Naive B cell (primary cell): ENCODE measurements around the gene HHATL. TPM values are rescaled to one million over a fixed set of nuclear protein-coding genes. Genes with fewer than 3 reads are reported as not detected.

Experiments used
- ATAC-seq, 2 donors: fragments of 150-1000 bp; cut with Tn5 transposase; 2 replicates each; pipeline ENCODE4 v1.10.0; 2021; ENCODE audit warnings: low read depth in 2 of 2, mild to moderate bottlenecking in 2 of 2, moderate library complexity in 2 of 2
- DNase-seq: peaks from one replicate; pipeline ENCODE4 v3.0.0; 2022
- H3K27ac Mint-ChIP-seq, 6 donors: one replicate each; pipeline ENCODE4 v1.8.0; 2020 to 2022; ENCODE audit warnings: mild to moderate bottlenecking in 6 of 6, mixed read lengths in 6 of 6, moderate library complexity in 5 of 6, inconsistent platforms in 2 of 6
- H3K27me3 Mint-ChIP-seq, 3 donors: one replicate each; pipeline ENCODE4 v1.8.0; 2021 to 2022; ENCODE audit warnings: mixed read lengths in 3 of 3, mild to moderate bottlenecking in 1 of 3
- H3K36me3 Mint-ChIP-seq, 2 donors: one replicate each; pipeline ENCODE4 v1.8.0; 2020 to 2022; ENCODE audit warnings: mixed read lengths in 2 of 2, inconsistent platforms in 1 of 2, mild to moderate bottlenecking in 1 of 2
- H3K4me1 Mint-ChIP-seq, 3 donors: one replicate each; pipeline ENCODE4 v1.8.0; 2020 to 2022; ENCODE audit warnings: mixed read lengths in 3 of 3, inconsistent platforms in 1 of 3, mild to moderate bottlenecking in 1 of 3, moderate library complexity in 1 of 3
- H3K4me3 Mint-ChIP-seq, 8 donors: one replicate each; pipeline ENCODE4 v1.8.0; 2020 to 2022; ENCODE audit warnings: mild to moderate bottlenecking in 8 of 8, mixed read lengths in 8 of 8, moderate library complexity in 8 of 8, inconsistent platforms in 2 of 8
- H3K9me3 Mint-ChIP-seq, 7 donors: one replicate each; pipeline ENCODE4 v1.8.0; 2020 to 2022; ENCODE audit warnings: mixed read lengths in 7 of 7, mild to moderate bottlenecking in 5 of 7, inconsistent platforms in 2 of 7, moderate library complexity in 1 of 7
- polyA plus RNA-seq, 6 donors: library from polyadenylated mRNA; unstranded; fragments of 300-500 nt; fragmentation: Illumina TruSeq; gene quantifications; one replicate each; pipeline ENCODE4 v1.2.3, GENCODE V29; 2021; ENCODE audit warnings: low read depth in 6 of 6

The HHATL gene
- polyA plus RNA-seq, 6 donors from 2014 or later: not detected

DNA sequence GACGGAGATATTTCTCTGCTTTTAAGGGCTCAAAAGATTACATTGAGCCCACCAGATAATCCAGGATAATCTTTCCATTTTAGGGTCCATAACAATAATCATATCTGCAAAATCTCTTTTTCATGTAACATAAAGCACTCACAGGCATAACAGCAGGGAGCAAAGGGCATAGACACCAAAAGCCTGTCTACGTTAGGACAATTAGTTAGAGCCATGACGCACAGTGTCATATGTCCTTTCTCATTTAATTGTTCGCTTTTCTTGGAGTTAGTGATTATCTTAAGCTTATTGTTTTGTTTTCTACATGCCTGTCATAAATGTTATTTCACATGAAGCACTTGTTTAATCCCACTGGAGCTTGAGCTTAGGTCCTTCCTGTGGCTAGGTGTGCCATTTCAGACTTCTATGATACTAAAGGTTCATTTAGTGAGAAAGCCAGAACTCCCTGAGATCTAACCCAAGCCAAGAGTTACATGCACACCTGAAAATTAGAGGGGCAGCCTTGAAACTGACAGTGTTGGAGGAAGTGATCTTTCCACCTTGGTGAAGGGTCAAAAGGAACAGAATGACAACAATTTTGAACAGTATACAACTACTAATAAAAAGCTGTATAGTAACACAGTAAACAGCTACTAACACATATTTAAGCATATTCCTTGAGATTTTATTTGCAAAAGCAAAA is 11.7 kb upstream of the HHATL start:
- Mint-ChIP-seq H3K4me1 (peaks cover 13 to 14% (median 14%) of the 10 kb centered on the region in 3 donors), H3K4me3 (no peak overlapping the region), H3K27ac (no peak overlapping the region), H3K36me3 (no peaks in the 10 kb centered on the region), H3K27me3 (peaks cover 0 to 9% (median 7%) of the 10 kb centered on the region in 3 donors), H3K9me3 (no peaks in the 10 kb centered on the region)
- no peak for ATAC-seq
- DNase-seq: no peak

DNA sequence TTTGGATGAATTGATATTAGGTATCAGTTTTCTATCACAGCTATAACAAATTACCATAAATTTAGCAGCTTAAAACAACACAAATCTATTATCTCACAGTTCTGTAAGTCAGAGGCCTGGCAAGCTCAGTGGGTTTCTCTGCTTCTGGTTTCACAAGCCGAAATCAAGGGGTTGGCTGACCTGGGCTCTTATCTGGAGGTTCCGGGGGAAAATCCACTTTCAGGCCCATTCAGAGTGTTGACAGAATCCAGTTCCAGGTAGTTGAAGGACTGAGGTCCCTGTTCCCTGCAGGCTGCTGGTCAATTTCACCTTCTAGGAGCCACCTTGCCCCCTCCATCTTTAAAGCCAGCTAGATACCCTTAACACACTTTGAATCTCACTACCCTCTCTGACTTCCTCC is 11.1 kb upstream of the HHATL start:
- peaks cover 13 to 14% (median 14%) of the 10 kb centered on the region in 3 donors for H3K4me1 Mint-ChIP-seq
- H3K27me3 Mint-ChIP-seq: peaks cover 0 to 13% (median 12%) of the 10 kb centered on the region in 3 donors
- no peaks in the 10 kb centered on the region for H3K9me3 Mint-ChIP-seq
- DNase-seq (no peak), ATAC-seq (no peak)
- no peak overlapping the region for H3K27ac Mint-ChIP-seq
- H3K36me3 Mint-ChIP-seq: no peaks in the 10 kb centered on the region
- peak overlapping the region in 2 of 8 donors; percentile 34 to 56 for H3K4me3 Mint-ChIP-seq

DNA sequence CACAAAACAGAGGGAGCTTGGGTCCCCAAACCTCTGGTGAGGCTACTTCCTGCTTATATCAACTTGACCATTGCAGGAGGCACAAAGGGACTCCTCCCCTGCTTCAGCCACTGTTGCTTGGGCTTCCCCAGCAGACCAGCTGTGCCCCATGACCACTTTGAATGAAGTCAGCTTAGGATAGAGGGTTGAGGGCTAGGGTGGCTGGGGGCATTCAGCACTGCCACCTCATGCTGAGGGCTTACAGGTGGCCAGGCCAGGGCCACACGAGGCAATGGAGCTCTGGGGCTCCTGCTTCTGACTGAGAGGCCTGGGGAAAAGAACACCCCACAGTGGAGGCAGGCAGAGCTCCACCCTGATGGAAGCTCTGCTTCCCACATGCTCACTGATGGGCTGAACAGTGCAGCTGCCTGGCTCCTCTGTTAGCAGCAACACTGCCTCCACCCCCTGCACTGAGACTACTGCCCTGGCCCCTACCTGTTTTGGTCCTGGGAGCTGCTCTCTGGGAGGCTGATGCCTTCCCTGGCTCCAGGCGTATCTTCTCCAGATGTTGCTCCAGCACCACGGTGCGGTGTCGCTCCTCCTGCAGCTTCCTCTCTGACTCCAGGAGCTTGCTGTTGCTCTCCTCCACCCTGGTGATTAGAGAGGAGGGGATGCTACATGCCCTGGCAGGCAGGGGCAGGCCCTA is 10.2 kb upstream of the HHATL start:
- ATAC-seq: no peak
- no peaks in the 10 kb centered on the region for H3K9me3 Mint-ChIP-seq
- no peaks in the 10 kb centered on the region for H3K36me3 Mint-ChIP-seq
- peak overlapping the region in 3 of 8 donors; percentile 15 to 65 (median 56) for H3K4me3 Mint-ChIP-seq
- DNase-seq: no peak
- peak overlapping the region in 2 of 6 donors; percentile 28 to 36 for H3K27ac Mint-ChIP-seq
- peaks cover 13 to 14% (median 14%) of the 10 kb centered on the region in 3 donors for H3K4me1 Mint-ChIP-seq
- H3K27me3 Mint-ChIP-seq: peaks cover 0 to 13% (median 12%) of the 10 kb centered on the region in 3 donors

DNA sequence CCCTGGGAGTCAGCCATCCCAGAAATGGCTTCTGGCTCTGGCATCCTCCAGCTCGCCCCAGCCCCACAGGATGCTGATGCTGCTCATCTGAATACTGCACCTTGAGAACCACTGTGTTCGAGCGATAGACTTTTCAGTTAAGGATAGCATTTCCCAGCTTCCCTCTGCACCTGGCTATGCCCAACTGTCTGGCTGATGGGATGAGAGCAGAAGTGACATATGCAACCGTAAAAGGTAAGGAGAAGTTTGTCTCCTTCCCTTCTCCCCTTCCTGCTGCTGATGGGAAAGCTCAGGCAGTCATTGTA is 9.7 kb upstream of the HHATL start:
- Mint-ChIP-seq H3K4me1 (peaks cover 13 to 14% (median 14%) of the 10 kb centered on the region in 3 donors), H3K4me3 (no peak overlapping the region)

GRCh38 chr3:42711491-42712343 is 9.1 kb upstream of the HHATL start:
- Mint-ChIP-seq H3K27ac (no peak overlapping the region), H3K27me3 (peaks cover 0 to 21% (median 21%) of the 10 kb centered on the region in 3 donors), H3K4me1 (peaks cover 13 to 14% (median 14%) of the 10 kb centered on the region in 3 donors), H3K4me3 (peak overlapping the region in 1 of 8 donors; percentile 53), H3K36me3 (no peaks in the 10 kb centered on the region), H3K9me3 (no peaks in the 10 kb centered on the region)
- DNase-seq (no peak), ATAC-seq (no peak)

More for the DNA sequence above, 9.7 kb upstream of the HHATL start:
- ATAC-seq (no peak), DNase-seq (no peak)
- H3K27me3 Mint-ChIP-seq: peaks cover 0 to 17% (median 17%) of the 10 kb centered on the region in 3 donors
- no peak overlapping the region for H3K27ac Mint-ChIP-seq
- no peaks in the 10 kb centered on the region for H3K36me3 Mint-ChIP-seq
- H3K9me3 Mint-ChIP-seq: no peaks in the 10 kb centered on the region

GRCh38 chr3:42710323-42711021 is 7.9 kb upstream of the HHATL start:
- no peaks in the 10 kb centered on the region for H3K9me3 Mint-ChIP-seq
- no peak overlapping the region for H3K4me3 Mint-ChIP-seq
- DNase-seq (no peak), ATAC-seq (no peak)
- peaks cover 4 to 23% (median 21%) of the 10 kb centered on the region in 3 donors for H3K27me3 Mint-ChIP-seq
- H3K4me1 Mint-ChIP-seq: peaks cover 13 to 14% (median 14%) of the 10 kb centered on the region in 3 donors
- H3K27ac Mint-ChIP-seq: no peak overlapping the region
- H3K36me3 Mint-ChIP-seq: no peaks in the 10 kb centered on the region

GRCh38 chr3:42709621-42710020 is 7.0 kb upstream of the HHATL start:
- H3K4me1 Mint-ChIP-seq: peaks cover 13 to 14% (median 14%) of the 10 kb centered on the region in 3 donors
- no peaks in the 10 kb centered on the region for H3K9me3 Mint-ChIP-seq
- H3K27ac Mint-ChIP-seq: no peak overlapping the region
- DNase-seq (no peak), ATAC-seq (no peak)
- no peaks in the 10 kb centered on the region for H3K36me3 Mint-ChIP-seq
- no peak overlapping the region for H3K4me3 Mint-ChIP-seq
- peaks cover 4 to 27% (median 24%) of the 10 kb centered on the region in 3 donors for H3K27me3 Mint-ChIP-seq

- DNase-seq (no peak), ATAC-seq (no peak)
- Mint-ChIP-seq H3K4me1 (peaks cover 7 to 8% (median 8%) of the 10 kb centered on the region in 3 donors), H3K27ac (peak overlapping the region in 1 of 6 donors; percentile 13), H3K4me3 (no peak overlapping the region), H3K27me3 (peaks cover 4 to 33% (median 24%) of the 10 kb centered on the region in 3 donors), H3K9me3 (no peaks in the 10 kb centered on the region), H3K36me3 (no peaks in the 10 kb centered on the region)
Observed at GRCh38 chr3:42708611-42709151, 6.1 kb upstream of the HHATL start.

DNA sequence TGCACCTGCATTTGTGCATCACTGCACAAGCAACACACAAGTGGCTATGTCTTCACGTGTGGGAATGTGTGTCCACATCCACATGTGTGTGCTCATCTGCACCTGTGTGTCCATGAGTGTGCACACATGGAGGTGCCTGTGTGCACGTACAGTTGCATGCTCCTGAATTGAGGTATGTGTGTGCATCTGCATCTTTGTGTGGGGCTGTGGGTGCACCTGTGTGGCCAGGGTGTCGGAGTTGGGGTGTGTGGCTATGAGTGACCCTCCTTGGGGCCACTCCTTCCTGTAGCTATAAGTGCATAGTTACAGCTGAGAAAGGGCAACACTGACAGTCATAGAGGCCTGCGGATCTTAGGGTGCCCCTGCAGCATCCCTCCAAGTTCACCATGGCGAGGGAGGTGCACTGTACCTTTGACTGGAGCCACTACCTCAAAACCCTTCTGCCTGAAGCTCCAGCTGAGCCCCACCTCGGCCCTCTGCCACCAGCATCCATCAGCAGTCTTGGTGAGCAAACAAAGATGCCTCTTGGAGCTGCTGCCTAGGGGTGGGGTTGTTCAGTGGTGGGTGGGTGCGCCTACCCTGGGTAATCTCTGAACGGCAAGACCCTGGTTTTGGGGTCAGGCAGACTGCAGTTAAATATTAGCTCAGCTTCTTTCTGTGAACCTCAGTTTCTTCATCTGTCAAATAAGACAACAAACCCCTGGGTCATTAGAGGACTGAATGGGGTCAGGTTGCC is 5.2 kb upstream of the HHATL start:
- Mint-ChIP-seq H3K27ac (no peak overlapping the region), H3K4me3 (no peak overlapping the region), H3K36me3 (no peaks in the 10 kb centered on the region), H3K9me3 (no peaks in the 10 kb centered on the region), H3K4me1 (no peaks in the 10 kb centered on the region), H3K27me3 (peaks cover 11 to 42% (median 29%) of the 10 kb centered on the region in 3 donors)
- DNase-seq (no peak), ATAC-seq (no peak)

- no peak overlapping the region for H3K27ac Mint-ChIP-seq
Observed at GRCh38 chr3:42706721-42707619, 4.4 kb upstream of the HHATL start.

DNA sequence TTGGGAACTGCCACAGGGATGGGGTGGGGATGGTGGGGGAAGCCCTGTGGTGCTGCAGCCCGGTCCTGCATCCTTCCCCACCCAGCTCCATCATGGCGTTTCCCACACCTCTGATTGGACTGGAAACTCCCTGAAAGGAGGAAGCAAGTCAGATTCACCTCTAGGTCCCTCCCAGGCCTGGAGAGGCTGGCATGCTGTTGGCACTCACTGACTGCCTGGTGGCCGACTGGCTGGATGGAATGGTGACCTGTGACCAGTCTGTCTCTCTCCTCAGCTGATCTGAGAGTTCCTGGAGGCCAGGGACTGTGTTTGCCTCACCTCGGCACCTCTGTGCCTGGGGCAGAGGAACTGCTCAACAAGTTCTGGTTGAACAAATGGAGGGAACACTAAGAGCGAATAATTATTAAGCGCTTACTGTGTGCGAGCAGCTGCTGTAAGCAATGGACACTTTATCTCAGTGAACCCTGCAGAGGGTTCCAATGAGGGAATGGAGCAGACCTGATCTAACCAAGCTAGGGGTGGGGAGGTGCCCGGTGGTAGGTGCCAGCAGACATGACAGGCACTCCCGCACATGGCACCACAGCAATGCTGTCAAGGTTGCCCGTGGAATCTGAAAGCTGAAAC is 3.5 kb upstream of the HHATL start:
- peaks cover 0 to under 1% (median 0%) of the 10 kb centered on the region in 7 donors for H3K9me3 Mint-ChIP-seq
- DNase-seq: no peak
- H3K36me3 Mint-ChIP-seq: no peaks in the 10 kb centered on the region
- no peak overlapping the region for H3K4me3 Mint-ChIP-seq
- ATAC-seq: no peak
- peaks cover 0 to 1% (median 0%) of the 10 kb centered on the region in 3 donors for H3K4me1 Mint-ChIP-seq
- no peak overlapping the region for H3K27ac Mint-ChIP-seq
- H3K27me3 Mint-ChIP-seq: peaks cover 13 to 48% (median 40%) of the 10 kb centered on the region in 3 donors

More at GRCh38 chr3:42706721-42707619, 4.4 kb upstream of the HHATL start:
- no peaks in the 10 kb centered on the region for H3K9me3 Mint-ChIP-seq
- peaks cover 11 to 42% (median 31%) of the 10 kb centered on the region in 3 donors for H3K27me3 Mint-ChIP-seq
- ATAC-seq (no peak), DNase-seq (no peak)
- H3K36me3 Mint-ChIP-seq: no peaks in the 10 kb centered on the region
- H3K4me1 Mint-ChIP-seq: no peaks in the 10 kb centered on the region
- no peak overlapping the region for H3K4me3 Mint-ChIP-seq
